Breast epithelium (tissue), 4 donors: ENCODE measurements around the gene MEAK7. TPM values are rescaled to one million over a fixed set of nuclear protein-coding genes. Genes with fewer than 3 reads are reported as not detected.

Experiments
- DNase-seq, 2 donors: peaks; one replicate each; pipeline ENCODE4 v3.0.0-alpha.2; 2019; ENCODE audit warnings: low spot score in 2 of 2
- H3K27ac ChIP-seq, 2 donors: fragments of 200-600 bp; sonication (generic) in 1 of 2; one replicate each; pipeline ENCODE4 v1.5.1; 2016 to 2019; ENCODE audit warnings: mild to moderate bottlenecking in 1 of 2
- H3K27me3 ChIP-seq, 2 donors: fragments of 200-600 bp; sonication (generic) in 1 of 2; one replicate each; pipeline versions ENCODE4 v1.5.1 to v1.6.0; 2017 to 2019; ENCODE audit warnings: control low read depth in 1 of 2, mild to moderate bottlenecking in 1 of 2
- H3K36me3 ChIP-seq: fragments of 200-600 bp; one replicate; pipeline ENCODE4 v1.5.1; 2019
- H3K4me1 ChIP-seq, 2 donors: fragments of 200-600 bp; sonication (generic); one replicate each; pipeline ENCODE4 v1.5.1; 2016 to 2019; ENCODE audit warnings: control low read depth in 1 of 2
- H3K4me3 ChIP-seq, 3 donors: fragments of 200-600 bp; sonication (generic); 1 replicate in 2 of 3; 2 replicates in 1 of 3; pipeline ENCODE4 v1.5.1; 2016 to 2019; ENCODE audit warnings: mild to moderate bottlenecking in 3 of 3, moderate library complexity in 2 of 3
- H3K9me3 ChIP-seq, 2 donors: fragments of 200-600 bp; sonication (generic) in 1 of 2; one replicate each; pipeline ENCODE4 v1.5.1; 2016 to 2019; ENCODE audit warnings: control low read depth in 1 of 2
- POLR2A ChIP-seq: fragments of 450-650 bp; IDR thresholded peaks from one replicate; pipeline ENCODE4 v1.6.1; 2016; ENCODE audit warnings: antibody characterized with exemption, mild to moderate bottlenecking, moderate library complexity
- POLR2AphosphoS5 ChIP-seq, 3 donors: sonication (generic); formaldehyde crosslinking; IDR thresholded peaks; one replicate each; pipeline ENCODE4 v1.6.1; 2017; ENCODE audit warnings: antibody characterized with exemption in 3 of 3
- intact Hi-C: fragments of 100-400 bp; cut with DNase I; formaldehyde crosslinking; loops from one replicate; pipeline ENCODE4 v1.15.1; 2023; ENCODE audit warnings: low total_unique reads
- total RNA-seq, 3 donors: library from RNA; depleted of rRNA; stranded (reverse); fragments of >200 nt; gene quantifications; one replicate each; pipeline ENCODE4 v1.1.0, GENCODE V29; 2016
- TF ChIP-seq, protein P1 (sequence below), 3 donors: fragments of 450-650 bp; IDR thresholded peaks; one replicate each; pipeline ENCODE4 v1.5.1; 2016 to 2017; ENCODE audit warnings: antibody characterized with exemption in 3 of 3, mild to moderate bottlenecking in 3 of 3, moderate library complexity in 3 of 3

MEAK7 gene
- total RNA-seq, 3 donors from 2014 or later, result 8.8 to 38.1 (median 17.4) TPM

DNA sequence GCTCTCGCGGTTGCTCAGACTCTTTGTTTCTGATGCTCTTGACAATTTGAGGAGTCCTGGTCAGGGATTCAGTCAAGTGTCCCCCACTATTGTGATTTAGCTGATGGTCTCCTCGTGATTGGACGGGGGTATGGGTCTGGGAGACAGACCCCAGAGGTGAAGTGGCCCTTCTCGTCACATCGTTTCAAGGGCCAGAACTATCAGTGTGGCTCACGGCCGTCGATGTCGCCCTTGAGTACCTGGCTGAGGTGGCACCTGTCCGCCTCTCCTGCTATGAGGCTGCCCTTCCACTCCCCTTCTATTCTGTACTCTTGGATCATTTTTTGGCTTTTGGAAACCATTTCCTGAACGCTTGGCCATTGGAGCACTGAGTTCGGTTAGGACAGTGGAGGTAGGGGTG is 7.4 kb upstream of the MEAK7 start:
- H3K27me3 ChIP-seq, result no peaks in the 10 kb centered on the region
- H3K36me3 ChIP-seq, result no peaks in the 10 kb centered on the region
- H3K4me3 ChIP-seq, result no peak overlapping the region
- intact Hi-C loops, result loop anchor here (10.0 kb wide), 1 partner anchor 103 kb away; the partner anchor contains the start of gene COTL1
- TF ChIP-seq POLR2A (no peak), POLR2AphosphoS5 (IDR thresholded peaks at IDR 0.05) (no peak)
- TF ChIP-seq, protein P1, sequence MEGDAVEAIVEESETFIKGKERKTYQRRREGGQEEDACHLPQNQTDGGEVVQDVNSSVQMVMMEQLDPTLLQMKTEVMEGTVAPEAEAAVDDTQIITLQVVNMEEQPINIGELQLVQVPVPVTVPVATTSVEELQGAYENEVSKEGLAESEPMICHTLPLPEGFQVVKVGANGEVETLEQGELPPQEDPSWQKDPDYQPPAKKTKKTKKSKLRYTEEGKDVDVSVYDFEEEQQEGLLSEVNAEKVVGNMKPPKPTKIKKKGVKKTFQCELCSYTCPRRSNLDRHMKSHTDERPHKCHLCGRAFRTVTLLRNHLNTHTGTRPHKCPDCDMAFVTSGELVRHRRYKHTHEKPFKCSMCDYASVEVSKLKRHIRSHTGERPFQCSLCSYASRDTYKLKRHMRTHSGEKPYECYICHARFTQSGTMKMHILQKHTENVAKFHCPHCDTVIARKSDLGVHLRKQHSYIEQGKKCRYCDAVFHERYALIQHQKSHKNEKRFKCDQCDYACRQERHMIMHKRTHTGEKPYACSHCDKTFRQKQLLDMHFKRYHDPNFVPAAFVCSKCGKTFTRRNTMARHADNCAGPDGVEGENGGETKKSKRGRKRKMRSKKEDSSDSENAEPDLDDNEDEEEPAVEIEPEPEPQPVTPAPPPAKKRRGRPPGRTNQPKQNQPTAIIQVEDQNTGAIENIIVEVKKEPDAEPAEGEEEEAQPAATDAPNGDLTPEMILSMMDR (IDR thresholded peaks at IDR 0.05), result no peak
- H3K9me3 ChIP-seq, result no peaks in the 10 kb centered on the region
- no peak for DNase-seq
- no peak overlapping the region for H3K27ac ChIP-seq
- no peaks in the 10 kb centered on the region for H3K4me1 ChIP-seq

DNA sequence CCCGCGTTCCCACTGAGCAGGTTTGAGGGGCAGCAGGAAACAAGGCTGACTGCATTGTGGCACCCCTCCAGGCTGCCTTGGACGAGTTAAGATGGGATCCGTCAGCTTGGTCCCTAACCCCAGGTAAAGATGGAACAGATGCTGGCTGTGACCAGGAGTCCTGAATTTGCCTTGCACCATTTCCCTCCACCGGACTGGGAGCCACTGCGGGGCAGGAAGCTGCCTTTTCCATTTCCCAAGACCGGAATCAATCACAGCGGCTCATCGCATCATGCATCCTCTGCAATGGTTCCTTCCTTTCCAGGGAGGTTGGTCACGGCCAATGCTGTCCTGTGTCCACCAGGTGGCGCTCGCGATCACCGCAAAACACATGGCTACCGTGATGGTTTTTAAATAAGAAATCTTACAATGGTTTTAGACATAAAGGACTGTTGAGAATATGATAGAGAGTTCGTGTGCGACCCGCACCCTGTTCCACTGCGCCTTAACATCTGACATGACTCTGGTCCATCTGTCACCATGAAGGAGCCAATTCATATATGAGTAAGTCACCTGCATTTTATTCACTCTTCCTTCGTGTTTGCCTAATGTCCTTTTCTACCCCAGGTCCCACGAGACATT is 6.8 kb upstream of the MEAK7 start:
- Histone ChIP-seq H3K36me3 (no peaks in the 10 kb centered on the region), H3K4me1 (no peaks in the 10 kb centered on the region), H3K27ac (no peak overlapping the region), H3K9me3 (no peaks in the 10 kb centered on the region), H3K27me3 (no peaks in the 10 kb centered on the region), H3K4me3 (peak overlapping the region in 1 of 3 donors; percentile 16)
- TF ChIP-seq POLR2AphosphoS5 (IDR thresholded peaks at IDR 0.05) (peak in 2 of 3 donors; percentile 49 to 51), POLR2A (no peak)
- TF ChIP-seq, protein P1 (IDR thresholded peaks at IDR 0.05), result peak; percentile 91 to 94 (median 94)
- intact Hi-C loops, result loop anchor here (10.0 kb wide), 1 partner anchor 104 kb away; the partner anchor contains the start of gene COTL1
- peak; percentile 76 to 90 for DNase-seq

DNA sequence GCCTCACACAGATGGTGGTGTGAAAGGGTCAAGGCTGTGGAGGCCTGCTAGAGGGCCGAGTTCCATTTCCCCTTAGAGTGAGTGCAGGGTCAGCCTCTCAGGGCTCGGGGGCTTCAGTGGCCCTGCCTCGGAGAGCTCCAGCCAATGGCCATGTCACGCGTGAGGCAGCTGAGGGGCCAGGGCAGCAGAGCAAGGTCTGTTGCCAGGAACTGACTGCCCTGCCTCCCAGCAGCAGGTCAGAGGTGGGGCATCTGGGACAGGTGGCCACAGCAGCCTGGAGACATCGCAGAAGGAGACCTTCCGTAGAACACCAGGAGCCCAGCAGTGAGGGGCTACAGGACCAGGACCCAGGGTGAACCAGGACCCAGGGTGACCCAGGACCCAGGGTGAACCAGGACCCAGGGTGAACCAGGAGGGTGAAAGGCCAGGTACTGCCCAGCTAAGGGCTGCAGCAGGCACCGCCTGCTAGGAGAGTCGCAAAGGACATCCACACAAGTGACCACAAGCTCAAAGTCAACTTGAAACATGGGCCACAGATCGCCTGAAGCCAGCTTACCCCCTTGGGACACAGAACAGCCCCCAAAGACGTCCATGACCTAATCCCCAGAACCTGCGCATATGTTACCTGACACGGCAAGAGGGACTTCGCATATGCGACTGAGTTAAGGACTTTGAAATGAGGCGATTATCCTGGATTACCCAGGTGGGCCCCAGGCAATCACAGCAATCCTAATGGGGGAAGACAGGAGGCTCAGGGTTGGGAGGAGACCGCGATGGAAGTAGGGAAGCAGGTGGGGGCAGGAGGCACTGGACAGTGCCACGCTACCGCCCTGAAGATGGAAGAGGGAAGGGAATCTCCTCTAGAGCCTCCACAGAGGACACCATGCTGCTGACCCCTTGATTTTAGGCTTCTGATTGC is 4.8 kb upstream of the MEAK7 start:
- intact Hi-C loops, result no loop called here
- no peaks in the 10 kb centered on the region for H3K9me3 ChIP-seq
- peaks cover 3 to 7% of the 10 kb centered on the region in 2 donors for H3K4me1 ChIP-seq
- H3K27ac ChIP-seq, result no peak overlapping the region
- DNase-seq, result no peak
- no peak overlapping the region for H3K4me3 ChIP-seq
- TF ChIP-seq POLR2A, result no peak
- TF ChIP-seq, protein P1 (IDR thresholded peaks at IDR 0.05), result no peak
- TF ChIP-seq POLR2AphosphoS5 (IDR thresholded peaks at IDR 0.05), result no peak
- H3K36me3 ChIP-seq, result no peaks in the 10 kb centered on the region
- H3K27me3 ChIP-seq, result no peaks in the 10 kb centered on the region

DNA sequence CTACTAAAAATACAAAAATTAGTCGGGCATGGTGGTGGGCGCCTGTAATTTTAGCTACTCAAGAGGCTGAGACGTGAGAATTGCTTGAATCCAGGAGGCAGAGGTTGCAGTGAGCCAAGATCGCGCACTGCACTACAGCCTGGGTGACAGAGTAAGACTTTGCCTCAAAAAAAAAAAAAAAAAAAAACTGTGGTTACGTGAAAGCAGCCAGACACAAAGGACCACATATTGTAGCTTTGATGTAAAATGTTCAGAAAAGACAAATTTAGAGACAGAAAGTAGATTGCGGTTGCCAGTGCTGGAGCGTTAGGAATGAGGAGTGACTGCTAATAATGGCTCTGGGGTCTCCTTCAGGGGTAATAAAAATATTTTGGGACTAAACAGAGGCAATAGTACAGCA is 4.0 kb upstream of the MEAK7 start:
- intact Hi-C loops, result no loop called here
- DNase-seq, result no peak
- Histone ChIP-seq H3K9me3 (no peaks in the 10 kb centered on the region), H3K4me3 (no peak overlapping the region), H3K4me1 (peaks cover 7% of the 10 kb centered on the region in 2 donors), H3K36me3 (no peaks in the 10 kb centered on the region), H3K27me3 (no peaks in the 10 kb centered on the region), H3K27ac (no peak overlapping the region)
- TF ChIP-seq, protein P1 (IDR thresholded peaks at IDR 0.05), result no peak
